ENCODE measurements around the gene LDLRAD4.

The LDLRAD4 gene

DNA sequence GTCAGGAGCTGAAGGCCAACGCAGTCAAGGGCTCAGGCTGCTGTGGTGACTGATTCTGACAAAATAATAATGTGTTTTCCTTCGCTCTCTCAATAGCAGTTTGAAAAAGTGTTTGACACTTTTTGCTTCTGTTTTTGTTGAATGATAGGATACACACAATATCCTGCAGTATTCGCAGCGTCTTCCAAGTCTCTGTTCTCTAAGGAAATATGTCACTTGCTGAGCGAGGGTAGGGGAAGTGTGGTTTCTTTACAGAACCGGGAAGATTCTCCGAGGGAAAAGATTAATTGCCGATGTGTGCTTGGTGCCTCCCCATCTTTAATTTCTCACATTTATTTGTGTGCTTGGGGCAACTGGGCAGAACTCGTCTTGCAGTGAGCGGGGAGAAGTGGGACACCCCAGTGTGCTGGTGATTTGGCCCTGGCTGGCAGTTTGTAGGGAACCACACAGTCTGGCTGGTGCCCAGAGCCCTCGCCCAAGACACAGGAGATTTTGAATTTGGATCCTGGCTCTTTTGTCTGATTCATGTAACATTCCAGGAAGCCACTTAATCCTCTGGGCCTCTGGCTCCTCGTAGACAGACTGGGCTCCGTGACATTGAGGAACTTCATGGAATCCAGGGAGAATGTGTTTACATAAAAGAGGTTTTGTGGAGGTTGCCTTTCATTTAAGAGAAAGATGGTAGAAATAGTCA, 169.4 kb downstream of the LDLRAD4 start:
- no peak for DNase-seq (ENCODE audit: low read depth)

DNA sequence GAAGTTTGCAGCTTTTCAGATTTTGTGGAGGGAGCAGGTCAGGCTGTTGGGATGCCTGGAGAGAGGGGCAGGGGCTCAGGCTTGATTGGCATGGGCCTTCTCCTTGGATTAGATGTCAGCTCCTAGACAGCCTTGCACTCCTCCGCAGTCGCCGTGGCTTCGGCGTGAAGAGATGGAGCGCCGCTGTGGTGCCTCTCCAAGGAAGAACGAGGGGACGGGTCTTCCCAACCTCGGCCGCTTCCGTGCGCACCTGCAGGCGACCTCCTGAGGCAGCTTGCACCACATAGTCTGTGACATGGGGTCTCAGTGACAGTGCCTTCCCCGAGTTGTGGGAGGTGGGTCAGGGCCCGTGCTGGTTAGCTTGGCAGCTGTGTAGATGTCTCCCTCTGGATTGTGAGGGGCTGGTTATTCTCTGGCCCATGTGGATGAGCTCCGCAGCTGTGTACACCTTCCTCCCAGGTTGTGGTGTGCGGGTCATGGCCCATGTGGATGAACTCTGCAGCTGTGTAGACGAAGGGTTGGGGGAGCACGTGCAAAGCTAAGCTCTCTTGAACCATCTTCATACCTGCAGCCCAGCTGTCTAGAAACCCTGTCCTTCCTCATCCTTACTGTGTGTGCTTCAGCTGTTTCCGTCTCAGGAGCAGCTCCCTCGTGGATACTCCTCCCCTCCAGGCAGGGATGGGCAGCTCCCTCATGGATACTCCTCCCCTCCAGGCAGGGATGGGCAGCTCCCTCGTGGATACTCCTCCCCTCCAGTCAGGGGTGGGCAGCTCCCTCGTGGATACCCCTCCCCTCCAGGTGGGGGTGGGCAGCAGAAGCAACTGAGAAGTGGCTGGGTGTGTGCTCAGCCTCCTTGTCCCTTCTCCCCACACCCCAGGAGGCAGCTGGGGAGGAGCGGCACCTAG, 170.3 kb downstream of the LDLRAD4 start:
- DNase-seq (ENCODE audit: low read depth), result no peak

- no peak for DNase-seq (ENCODE audit: low read depth)
Measured at GRCh38 chr18:13389491-13390131, 171.1 kb downstream of the LDLRAD4 start.

GRCh38 chr18:13390196-13390595, 171.6 kb downstream of the LDLRAD4 start:
- DNase-seq (ENCODE audit: low read depth), result no peak

DNA sequence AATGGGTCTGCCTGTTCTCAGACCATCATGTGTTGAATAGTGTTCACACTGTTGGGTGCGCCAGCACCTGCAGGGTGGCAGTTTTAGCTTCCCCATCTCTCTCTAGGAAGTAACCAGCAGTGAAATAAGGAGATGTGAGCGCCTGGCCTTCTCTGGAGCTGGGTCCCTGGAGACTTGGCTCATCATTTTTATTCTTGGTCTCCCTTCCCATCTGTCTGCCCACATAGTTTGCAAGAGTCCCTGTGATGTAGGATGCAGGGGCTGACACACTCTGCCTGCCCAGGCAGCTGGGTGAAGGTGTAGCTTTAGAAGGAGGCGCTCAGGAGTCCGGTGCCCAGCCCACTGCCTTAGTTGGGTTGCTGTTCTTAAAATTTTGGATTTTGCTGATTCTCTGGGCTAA, 172.2 kb downstream of the LDLRAD4 start:
- no peak for DNase-seq (ENCODE audit: low read depth)

DNA sequence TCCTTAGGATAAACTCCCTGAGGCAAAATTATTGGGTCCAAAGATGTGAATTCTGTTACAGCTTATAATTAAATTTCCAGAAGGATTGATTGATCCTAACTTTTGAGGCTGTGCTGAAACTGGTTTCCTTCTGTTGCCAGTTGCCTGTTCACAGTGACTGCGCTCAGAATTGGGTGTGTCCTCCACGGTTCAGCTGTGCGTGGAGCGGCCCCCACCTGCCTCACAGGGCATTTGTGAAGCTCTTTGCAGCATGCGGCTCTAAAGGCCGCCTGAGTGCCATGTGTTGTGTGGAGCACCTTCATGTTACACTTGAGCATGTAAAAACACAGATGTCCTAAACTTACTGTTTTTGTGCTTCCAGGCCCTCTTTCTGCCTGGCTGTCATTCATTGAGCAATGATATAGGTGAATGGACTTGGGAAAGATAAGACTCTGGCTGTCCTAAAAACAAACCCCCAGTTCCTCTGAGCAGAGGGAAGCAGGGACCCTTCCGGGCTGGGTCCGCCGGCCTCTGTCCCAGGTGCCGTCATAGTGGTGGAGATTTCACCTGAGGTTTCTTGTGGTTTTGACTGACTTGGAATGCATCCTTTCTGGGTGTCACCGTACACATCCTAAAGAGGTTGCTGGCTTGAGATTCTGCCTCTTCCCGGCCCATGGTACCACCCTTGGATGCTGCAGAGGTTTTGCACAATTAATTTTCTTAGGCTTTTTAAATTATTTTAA, 173.6 kb downstream of the LDLRAD4 start:
- DNase-seq (ENCODE audit: low read depth), result no peak

GRCh38 chr18:13392899-13393298, 174.3 kb downstream of the LDLRAD4 start:
- no peak for DNase-seq (ENCODE audit: low read depth)

GRCh38 chr18:13393338-13393737, 174.8 kb downstream of the LDLRAD4 start:
- no peak for DNase-seq (ENCODE audit: low read depth)

GRCh38 chr18:13394801-13395200, 176.2 kb downstream of the LDLRAD4 start:
- DNase-seq (ENCODE audit: low read depth), result no peak

GRCh38 chr18:13395577-13395976, 177.0 kb downstream of the LDLRAD4 start:
- DNase-seq (ENCODE audit: low read depth), result no peak

- no peak for DNase-seq (ENCODE audit: low read depth)
Measured at GRCh38 chr18:13397504-13398163, 179.1 kb downstream of the LDLRAD4 start.

DNA sequence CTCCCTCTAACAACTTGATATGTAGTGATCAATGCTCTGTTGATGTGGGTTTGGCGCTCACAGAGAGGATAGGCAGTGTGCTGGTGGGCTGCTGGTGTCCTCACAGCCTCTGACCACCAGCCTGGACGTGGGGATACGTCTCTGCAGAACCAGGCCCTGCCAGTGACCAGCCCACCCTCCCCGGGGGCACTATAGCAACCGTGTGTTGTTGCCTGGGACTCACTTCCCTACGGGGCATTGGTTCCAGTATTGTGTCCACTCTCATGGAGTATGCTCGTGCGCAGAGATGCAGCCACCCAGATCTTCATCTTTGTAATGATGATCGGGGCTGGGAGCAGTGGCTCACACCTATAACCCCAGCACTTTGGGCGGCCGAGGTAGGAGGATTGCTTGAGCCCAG, 180.1 kb downstream of the LDLRAD4 start:
- DNase-seq (ENCODE audit: low read depth), result no peak

DNA sequence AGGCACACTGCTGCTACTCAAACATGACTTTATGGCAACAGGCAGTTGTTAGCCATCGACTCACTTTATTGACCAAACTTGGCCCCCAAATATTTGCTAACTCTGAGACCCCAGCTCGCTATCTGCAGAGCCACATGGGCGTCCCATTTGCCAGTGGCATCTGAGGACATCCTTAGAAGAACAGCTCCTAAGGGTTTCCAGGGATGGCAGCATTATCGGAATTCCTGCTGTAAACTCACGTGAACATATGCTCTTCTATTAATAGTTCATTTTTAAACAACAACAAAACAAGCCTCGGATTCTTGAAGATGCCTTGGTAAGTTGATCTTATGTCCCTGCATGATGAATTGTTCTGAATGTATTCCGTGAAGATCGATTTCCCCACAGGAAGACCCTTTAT, 181.0 kb downstream of the LDLRAD4 start:
- no peak for DNase-seq (ENCODE audit: low read depth)

GRCh38 chr18:13400636-13401315, 182.2 kb downstream of the LDLRAD4 start:
- no peak for DNase-seq (ENCODE audit: low read depth)

DNA sequence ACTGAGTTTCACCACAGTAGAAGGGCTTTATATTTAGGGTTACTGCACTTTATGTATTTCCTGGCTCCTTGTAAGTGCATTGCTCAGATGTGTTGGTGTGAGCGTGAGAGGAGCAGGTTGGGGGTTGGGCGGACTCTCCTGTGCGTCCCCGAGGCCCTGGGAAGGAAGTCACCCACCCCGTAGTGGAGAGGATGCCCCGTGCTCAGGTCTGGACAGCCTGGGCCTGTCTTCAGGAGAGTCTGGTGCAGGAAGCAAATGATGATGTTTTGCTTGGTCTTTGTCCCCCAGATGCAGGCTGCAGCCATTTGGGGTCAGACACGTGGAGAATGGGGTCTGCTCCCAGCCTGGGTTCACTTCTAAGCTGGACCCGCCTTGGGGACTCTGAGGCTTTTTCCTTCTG, 182.8 kb downstream of the LDLRAD4 start:
- no peak for DNase-seq (ENCODE audit: low read depth)

DNA sequence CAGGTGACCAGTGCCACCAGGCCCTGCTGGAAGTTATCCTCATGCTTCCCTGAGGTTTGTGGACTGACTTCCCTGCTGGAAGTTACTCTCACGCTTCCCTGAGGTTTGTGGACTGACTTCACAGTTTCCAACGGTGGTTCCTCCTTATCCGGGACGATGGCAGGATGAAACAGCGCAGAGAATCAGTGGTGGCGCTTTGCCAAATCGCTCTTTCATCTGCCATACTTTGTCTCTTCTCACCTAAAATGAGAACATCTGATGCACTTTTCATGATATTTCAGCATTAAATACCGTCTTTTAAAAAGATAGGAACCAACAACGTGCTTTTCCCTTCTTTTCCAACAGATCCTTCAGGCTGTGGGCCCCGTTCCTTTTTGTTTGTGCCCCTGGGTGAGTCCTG, 183.3 kb downstream of the LDLRAD4 start:
- no peak for DNase-seq (ENCODE audit: low read depth)

- DNase-seq (ENCODE audit: low read depth), result no peak
Measured at GRCh38 chr18:13403786-13404549, 185.4 kb downstream of the LDLRAD4 start.

DNA sequence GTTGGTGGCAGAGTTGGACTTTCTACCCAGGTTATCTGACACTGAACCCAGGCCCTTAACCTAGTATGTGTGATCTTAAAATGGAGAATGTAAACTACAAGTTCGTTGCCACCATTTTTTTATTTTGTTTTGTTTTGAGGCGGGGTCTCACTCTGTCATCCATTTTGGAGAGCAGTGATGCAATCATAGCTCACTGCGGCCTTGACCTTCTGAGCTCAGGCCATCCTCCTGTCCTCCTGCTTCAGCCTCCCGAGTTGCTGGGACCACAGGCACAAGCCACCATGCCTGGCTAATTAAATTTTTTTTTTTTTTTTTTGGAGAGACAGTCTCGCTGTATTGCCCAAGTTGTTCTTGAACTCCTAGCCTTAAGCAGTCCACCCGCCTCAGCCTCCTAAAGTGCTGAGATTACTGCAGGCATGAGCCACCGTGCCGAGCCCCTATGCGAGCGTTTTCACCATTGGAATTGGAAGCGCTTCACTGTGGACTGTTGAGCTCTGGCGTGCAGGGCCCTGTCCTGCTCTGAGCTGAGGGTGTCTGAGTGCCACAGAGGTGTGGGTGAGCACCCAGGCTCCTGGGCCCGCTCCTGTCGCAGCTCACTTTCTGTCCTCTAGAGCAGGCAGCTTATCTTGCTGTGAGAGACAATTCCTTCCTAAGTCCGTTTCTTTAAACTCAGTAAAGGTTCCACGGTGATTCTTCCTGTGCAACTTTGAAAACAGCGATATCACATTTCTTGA, 186.9 kb downstream of the LDLRAD4 start:
- DNase-seq (ENCODE audit: low read depth), result no peak

- DNase-seq (ENCODE audit: low read depth), result no peak
Measured at GRCh38 chr18:13406049-13406615, 187.6 kb downstream of the LDLRAD4 start.
